Measurements from ENCODE around the gene MARK3.

The MARK3 gene

GRCh38 chr14:103547941-103548462, 162.8 kb downstream of the MARK3 start:
- DNase-seq (ENCODE audit: low read depth in 2 of 2): no peak

GRCh38 chr14:103548463-103549351, 163.5 kb downstream of the MARK3 start:
- DNase-seq (ENCODE audit: low read depth in 2 of 2): no peak

GRCh38 chr14:103549361-103550311, 164.4 kb downstream of the MARK3 start:
- DNase-seq (ENCODE audit: low read depth in 2 of 2): no peak

- no peak for DNase-seq (ENCODE audit: low read depth in 2 of 2)
These were observed 165.5 kb downstream of the MARK3 start for GRCh38 chr14:103550451-103551337.

GRCh38 chr14:103551338-103551762, 166.1 kb downstream of the MARK3 start:
- no peak for DNase-seq (ENCODE audit: low read depth in 2 of 2)

GRCh38 chr14:103552011-103552845, 167.0 kb downstream of the MARK3 start:
- DNase-seq (ENCODE audit: low read depth in 2 of 2): no peak

- no peak for DNase-seq (ENCODE audit: low read depth in 2 of 2)
These were observed 167.6 kb downstream of the MARK3 start for GRCh38 chr14:103552846-103553210.

Data from fibroblast of skin of left quadriceps (primary cell).